Pancreas (tissue), 10 donors: ENCODE results near the gene LHX6. TPM values are rescaled to one million over a fixed set of nuclear protein-coding genes. Genes with fewer than 3 reads are reported as not detected.

ENCODE experiments used
- ATAC-seq, 4 donors: fragments of 200-7000 bp; cut with Tn5 transposase; one replicate each; pipeline versions ENCODE4 v1.8.0 to v1.9.1; 2020; ENCODE audit warnings: mild to moderate bottlenecking in 4 of 4, moderate library complexity in 4 of 4
- DNase-seq, 6 donors: peaks; one replicate each; pipeline ENCODE4 v3.0.0-alpha.2; 2020
- FAIRE-seq: peaks from 2 replicates; lab custom pipeline; 2012; peaks lifted over from hg19 to GRCh38; lab: Jason Lieb, UNC
- H3K27ac ChIP-seq, 4 donors: fragments of 200-600 bp; sonication (generic); 1 replicate in 3 of 4; 2 replicates in 1 of 4; pipeline versions ENCODE4 v1.5.0 to v1.8.0; 2020
- H3K27me3 ChIP-seq, 4 donors: fragments of 200-600 bp; one replicate each; pipeline ENCODE4 v1.8.0; 2021
- H3K36me3 ChIP-seq, 3 donors: fragments of 200-600 bp; sonication (generic) in 1 of 3; one replicate each; pipeline versions ENCODE4 v1.5.0 to v1.8.0; 2020 to 2021
- H3K4me1 ChIP-seq, 3 donors: fragments of 200-600 bp; one replicate each; pipeline ENCODE4 v1.8.0; 2021
- H3K4me3 ChIP-seq, 4 donors: fragments of 200-600 bp; sonication (generic) in 2 of 4; one replicate each; pipeline versions ENCODE4 v1.5.0 to v1.8.0; 2020 to 2021
- H3K9me3 ChIP-seq, 4 donors: fragments of 200-600 bp; one replicate each; pipeline ENCODE4 v1.8.0; 2021
- CTCF ChIP-seq, 4 donors: fragments of 200-600 bp; sonication (generic) in 3 of 4; IDR thresholded peaks; one replicate each; pipeline versions ENCODE4 v1.5.0 to v1.8.0; 2021; ENCODE audit warnings: antibody characterized with exemption in 4 of 4
- WGBS, 2 donors: extraction: QIAGEN DNeasy Blood & Tissue Kit; methylation state at CpG; one replicate each; pipeline ENCODE4 v1.1.7; 2013; 5-methylcytosine and 5-hydroxymethylcytosine counted together
- intact Hi-C, 3 donors: fragments of 100-400 bp; cut with DNase I; formaldehyde crosslinking; loops; one replicate each; pipeline versions ENCODE4 v1.11.1 to v1.14.2; 2022
- polyA plus RNA-seq, 2 donors: library from polyadenylated mRNA; stranded (reverse); fragments of 200-250 nt; gene quantifications; one replicate each; pipeline ENCODE4 v1.2.3, GENCODE V29; 2013
- total RNA-seq, 6 donors: library from RNA; stranded (reverse); fragmentation: NEBNext Ultra II Directional in 4 of 6; extraction: Animal tissue kit (Norgen Biotek cat#: 25700) in 4 of 6; gene quantifications; one replicate each; pipeline versions ENCODE4 v1.2.1 to v1.2.4, GENCODE V29; 2021 to 2023
- donor health status: healthy with polysubstance abuse.
- donor health status: DM: no; HTN: no; CAD: no; lungs with moderate emphysema.
- donor health status: DM: no; HTN: no; CAD: no.
- donor health status: control.
- donor health status: control.
- donor health status: Bipolar disorder and iron deficiency.
- donor health status: DM: yes; HTN: yes; CAD: no.
- donor health status: DM: no; HTN: no; CAD: no.
- donor health status: DM: no; HTN: no; CAD: no.
- donor health status: DM: yes; HTN: yes; CAD: no.

Gene LHX6
- total and polyA plus RNA-seq, 8 donors = 0.22 to 1.7 (median 1.0) TPM

GRCh38 chr9:122268041-122268814, 39.5 kb upstream of the LHX6 start:
- Histone ChIP-seq H3K27me3 (no peaks in the 10 kb centered on the region), H3K36me3 (peaks cover 0 to 7% (median 4%) of the 10 kb centered on the region in 3 donors), H3K9me3 (no peaks in the 10 kb centered on the region), H3K27ac (no peak overlapping the region), H3K4me3 (no peak overlapping the region), H3K4me1 (peaks cover 0 to 18% (median 8%) of the 10 kb centered on the region in 3 donors)
- intact Hi-C loops = no loop called here
- DNase-seq = no peak
- TF ChIP-seq CTCF (IDR thresholded peaks at IDR 0.05) = no peak
- no peak for FAIRE-seq
- WGBS, 2 donors = 87 to 88% methylated on average over 6 of the region's 6 CpGs
- ATAC-seq = no peak

- FAIRE-seq (no peak), DNase-seq (no peak)
Measured at GRCh38 chr9:122265149-122265915, 36.6 kb upstream of the LHX6 start.

GRCh38 chr9:122264360-122265148, 35.8 kb upstream of the LHX6 start, which contains the start of the genes MRRF and RBM18:
MRRF (plus strand) TSS chr9:122264882; CDS start chr9:122270892, 6,010 bp downstream.
RBM18 (minus strand) TSS chr9:122264840; CDS start chr9:122261492, 3,348 bp downstream.
- FAIRE-seq (no peak), DNase-seq (peak; percentile 82 to 96 (median 91)), ATAC-seq (peak; percentile 92 to 97 (median 96))
- peak within 1 kb of the TSS; percentile 62 to 82 (median 64) for H3K4me3 ChIP-seq
- H3K4me1 ChIP-seq = peaks cover 0 to 31% (median 22%) of the 10 kb centered on the region in 3 donors
- WGBS, 2 donors = 0 to 1% methylated on average over 60 of the region's 60 CpGs
- TF ChIP-seq CTCF (IDR thresholded peaks at IDR 0.05) = no peak
- H3K27me3 ChIP-seq = no peaks in the 10 kb centered on the region
- H3K36me3 ChIP-seq = no peaks in the 10 kb centered on the region
- no peaks in the 10 kb centered on the region for H3K9me3 ChIP-seq
- peak within 1 kb of the TSS; percentile 93 to 96 (median 94) for H3K27ac ChIP-seq
- intact Hi-C loops = no loop called here

More at GRCh38 chr9:122265149-122265915, 36.6 kb upstream of the LHX6 start:
- Histone ChIP-seq H3K9me3 (no peaks in the 10 kb centered on the region), H3K27me3 (no peaks in the 10 kb centered on the region), H3K27ac (peak overlapping the region; percentile 93 to 96 (median 94)), H3K4me1 (peaks cover 0 to 31% (median 22%) of the 10 kb centered on the region in 3 donors), H3K4me3 (peak overlapping the region; percentile 62 to 82 (median 64)), H3K36me3 (no peaks in the 10 kb centered on the region)
- intact Hi-C loops = no loop called here
- no peak for TF ChIP-seq CTCF (IDR thresholded peaks at IDR 0.05)
- 5 to 6% methylated on average over 17 of the region's 17 CpGs for WGBS, 2 donors
- peak; percentile 4 to 29 (median 26) for ATAC-seq

- intact Hi-C loops = no loop called here
- TF ChIP-seq CTCF (IDR thresholded peaks at IDR 0.05) = no peak
- WGBS, 2 donors = 10 to 11% methylated on average over 13 of the region's 13 CpGs
- Histone ChIP-seq H3K27ac (peak overlapping the region; percentile 93 to 96 (median 94)), H3K9me3 (no peaks in the 10 kb centered on the region), H3K4me3 (peak overlapping the region; percentile 62 to 82 (median 64)), H3K36me3 (peaks cover 0 to 6% (median 5%) of the 10 kb centered on the region in 3 donors), H3K4me1 (peaks cover 0 to 31% (median 22%) of the 10 kb centered on the region in 3 donors), H3K27me3 (no peaks in the 10 kb centered on the region)
- peak; percentile 8 to 35 (median 28) for ATAC-seq
- FAIRE-seq = no peak
- DNase-seq = peak in 1 of 6 donors; percentile 4
Measured at GRCh38 chr9:122263699-122264349, 35.1 kb upstream of the LHX6 start.
